Activated T-helper 1 cell treated with anti-CD3 and anti-CD28 coated beads, Interleukin-12 subunit alpha, Interleukin-12 subunit beta, Interleukin-2, Interleukin-4 antibody, amounts not matched to agents 30 ng/mL and 10 ng/mL and 1 ng/mL, durations not matched to agents 14 hours and 24 hours and 36 hours (primary cell): ENCODE data around the gene KRTAP20-2. TPM values are rescaled to one million over a fixed set of nuclear protein-coding genes. Genes with fewer than 3 reads are reported as not detected.

Experiments used
- DNase-seq: peaks from one replicate; pipeline ENCODE4 v3.0.0; 2021; ENCODE audit warnings: low spot score
- H3K27ac Mint-ChIP-seq: one replicate; pipeline ENCODE4 v1.8.0; 2021; ENCODE audit warnings: mild to moderate bottlenecking, mixed read lengths
- H3K27me3 Mint-ChIP-seq: one replicate; pipeline ENCODE4 v1.8.0; 2022; ENCODE audit warnings: mild to moderate bottlenecking, moderate library complexity, mixed read lengths; ENCODE audit not compliant: insufficient read depth
- H3K36me3 Mint-ChIP-seq: one replicate; pipeline ENCODE4 v1.8.0; 2021; ENCODE audit warnings: low read depth, mixed read lengths
- H3K4me1 Mint-ChIP-seq: one replicate; pipeline ENCODE4 v1.8.0; 2021; ENCODE audit warnings: low read depth, mixed read lengths
- H3K4me3 Mint-ChIP-seq: one replicate; pipeline ENCODE4 v1.8.0; 2021; ENCODE audit warnings: mild to moderate bottlenecking, moderate library complexity, mixed read lengths
- H3K9me3 Mint-ChIP-seq: one replicate; pipeline ENCODE4 v1.8.0; 2021; ENCODE audit warnings: mixed read lengths
- intact Hi-C: fragments of 100-400 bp; cut with micrococcal nuclease; formaldehyde crosslinking; loops from one replicate; pipeline ENCODE4 v1.15.1; 2024
- total RNA-seq: library from RNA; stranded (reverse); gene quantifications from 2 replicates; pipeline ENCODE4 v1.2.3, GENCODE V29; 2022

KRTAP20-2 gene
- total RNA-seq, 1 donor from 2014 or later = not detected

DNA sequence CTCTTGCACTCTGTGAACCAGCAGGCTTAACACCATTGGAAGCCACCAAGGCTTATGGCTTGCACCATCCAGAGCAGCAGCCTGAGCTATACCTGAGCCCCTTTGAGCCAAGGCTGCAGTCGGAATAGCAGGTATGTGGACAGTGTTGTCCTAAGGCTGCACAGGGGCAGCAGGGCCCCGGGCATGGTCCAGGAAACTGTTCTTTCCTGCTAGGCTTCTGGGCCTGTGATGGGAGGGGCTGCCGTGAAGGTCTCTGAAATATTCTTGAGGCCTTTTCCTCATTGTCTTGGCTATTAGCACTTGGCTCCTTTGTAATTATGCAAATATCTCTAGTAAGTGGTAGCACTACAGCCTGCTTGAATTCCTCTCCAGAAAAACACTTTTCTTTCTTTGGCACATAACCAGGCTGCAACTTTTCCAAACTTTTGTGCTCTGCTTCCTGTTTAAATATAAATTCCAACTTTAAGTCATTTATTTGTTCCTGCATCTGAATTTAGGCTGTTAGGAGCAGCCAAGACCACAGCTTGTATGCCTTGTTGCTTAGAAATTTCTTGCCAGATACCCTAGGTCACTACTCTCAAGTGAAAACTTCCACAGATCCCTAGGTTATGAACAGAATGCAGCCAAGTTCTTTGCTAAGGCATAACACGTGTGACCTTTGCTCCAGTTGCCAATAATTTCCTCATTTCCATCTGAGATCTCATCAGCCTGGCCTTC is 9.4 kb upstream of the KRTAP20-2 start:
- H3K36me3 Mint-ChIP-seq = no peaks in the 10 kb centered on the region
- no peak for DNase-seq
- H3K4me3 Mint-ChIP-seq = no peak overlapping the region
- H3K9me3 Mint-ChIP-seq = peaks cover 5% of the 10 kb centered on the region
- H3K27ac Mint-ChIP-seq = no peak overlapping the region
- intact Hi-C loops = no loop called here
- no peaks in the 10 kb centered on the region for H3K27me3 Mint-ChIP-seq
- no peaks in the 10 kb centered on the region for H3K4me1 Mint-ChIP-seq

DNA sequence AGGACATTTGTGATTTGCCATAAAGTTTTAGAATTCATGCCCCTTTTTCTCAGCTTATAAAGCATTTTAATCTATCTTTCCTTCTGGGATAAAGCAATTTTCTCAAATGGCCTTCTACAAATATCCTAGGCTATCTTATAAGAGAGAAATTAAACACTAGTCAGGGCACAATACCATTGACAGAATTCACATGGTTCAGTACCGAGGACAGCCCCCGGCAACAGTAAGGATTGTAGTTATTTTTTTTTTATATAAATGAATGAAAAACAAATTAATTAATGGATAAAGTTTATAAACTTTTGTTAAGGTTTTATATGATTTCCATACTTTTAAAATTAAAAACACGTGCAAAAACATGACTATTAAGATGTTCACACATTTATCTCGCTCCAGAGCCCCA is 6.9 kb upstream of the KRTAP20-2 start:
- Mint-ChIP-seq H3K4me3 (no peak overlapping the region), H3K4me1 (no peaks in the 10 kb centered on the region)

DNA sequence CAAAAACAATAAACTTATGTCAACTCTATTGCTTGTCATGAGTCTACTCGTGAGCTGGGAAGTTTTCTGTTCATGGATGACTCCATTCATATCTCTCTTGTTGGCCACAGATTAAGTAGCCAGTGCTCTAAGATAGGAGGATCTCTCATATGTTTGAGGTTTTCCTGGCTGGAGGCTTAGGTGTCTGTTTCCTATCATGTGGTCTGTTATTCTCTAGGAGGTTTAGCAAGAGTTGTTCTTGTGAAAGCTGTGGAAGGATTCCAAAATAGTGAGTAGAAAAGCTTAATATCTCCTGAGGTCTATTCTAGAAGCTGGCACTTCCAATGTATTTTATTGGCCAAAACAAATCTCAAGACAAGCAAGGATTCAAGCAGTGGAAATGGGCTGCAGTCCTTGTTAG is 5.8 kb upstream of the KRTAP20-2 start:
- intact Hi-C loops = no loop called here
- H3K4me3 Mint-ChIP-seq = no peak overlapping the region
- no peaks in the 10 kb centered on the region for H3K27me3 Mint-ChIP-seq
- H3K27ac Mint-ChIP-seq = no peak overlapping the region
- no peaks in the 10 kb centered on the region for H3K36me3 Mint-ChIP-seq
- no peaks in the 10 kb centered on the region for H3K4me1 Mint-ChIP-seq
- peaks cover 5% of the 10 kb centered on the region for H3K9me3 Mint-ChIP-seq
- DNase-seq = no peak

More for the DNA sequence above, 6.9 kb upstream of the KRTAP20-2 start:
- no peaks in the 10 kb centered on the region for H3K27me3 Mint-ChIP-seq
- H3K9me3 Mint-ChIP-seq = peaks cover 5% of the 10 kb centered on the region
- intact Hi-C loops = no loop called here
- H3K36me3 Mint-ChIP-seq = no peaks in the 10 kb centered on the region
- H3K27ac Mint-ChIP-seq = no peak overlapping the region
- no peak for DNase-seq

DNA sequence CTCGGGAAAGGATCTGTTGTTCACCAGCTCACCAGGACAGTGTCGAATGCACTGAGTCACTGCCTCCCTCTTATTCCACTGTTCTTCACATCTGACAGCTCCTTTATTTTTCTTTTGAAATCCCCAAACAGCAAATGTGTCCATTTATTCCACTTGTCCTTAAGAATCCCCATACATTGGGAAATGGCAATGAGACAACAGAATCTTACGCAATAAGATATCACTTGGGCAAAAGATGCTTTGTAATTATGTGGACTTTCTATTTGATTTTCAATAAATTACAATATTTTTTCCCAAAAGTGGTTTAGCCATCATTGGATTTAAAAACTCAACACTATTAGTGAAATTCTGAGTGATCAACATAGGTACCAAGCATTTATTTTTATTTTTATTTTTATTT is 3.7 kb downstream of the KRTAP20-2 start:
- H3K4me1 Mint-ChIP-seq = no peaks in the 10 kb centered on the region

DNA sequence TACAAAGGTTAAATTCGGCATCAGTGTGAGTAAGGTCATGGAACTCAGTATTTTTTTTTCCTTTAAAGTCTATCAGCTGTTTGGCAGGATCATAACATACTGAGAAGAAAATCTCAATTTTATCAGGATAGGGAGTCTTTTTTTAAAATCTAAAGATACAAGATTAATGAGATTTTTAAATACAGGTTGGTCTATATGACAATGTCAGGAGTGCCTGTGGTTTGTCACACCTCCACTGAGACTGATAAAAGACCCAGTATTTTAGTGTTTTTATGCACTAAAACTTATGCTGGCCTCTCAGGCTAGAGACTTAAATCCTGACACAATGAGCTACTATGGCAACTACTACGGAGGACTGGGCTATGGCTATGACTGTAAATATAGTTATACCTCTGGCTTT is 7.6 kb downstream of the KRTAP20-2 start, which contains the start of gene KRTAP20-3:
KRTAP20-3 (plus strand) TSS at position 301 of the 400 bp plus-strand sequence.
- DNase-seq = no peak
- H3K27me3 Mint-ChIP-seq = no peaks in the 10 kb centered on the region
- H3K36me3 Mint-ChIP-seq = no peaks in the 10 kb centered on the region
- no peak within 1 kb of the TSS for H3K4me3 Mint-ChIP-seq
- no peak within 1 kb of the TSS for H3K27ac Mint-ChIP-seq
- H3K4me1 Mint-ChIP-seq = no peaks in the 10 kb centered on the region
- no peaks in the 10 kb centered on the region for H3K9me3 Mint-ChIP-seq
- intact Hi-C loops = no loop called here

More for the DNA sequence above, 3.7 kb downstream of the KRTAP20-2 start:
- intact Hi-C loops = no loop called here
- Mint-ChIP-seq H3K27ac (no peak overlapping the region), H3K27me3 (no peaks in the 10 kb centered on the region), H3K9me3 (no peaks in the 10 kb centered on the region), H3K36me3 (no peaks in the 10 kb centered on the region), H3K4me3 (no peak overlapping the region)
- DNase-seq = no peak

DNA sequence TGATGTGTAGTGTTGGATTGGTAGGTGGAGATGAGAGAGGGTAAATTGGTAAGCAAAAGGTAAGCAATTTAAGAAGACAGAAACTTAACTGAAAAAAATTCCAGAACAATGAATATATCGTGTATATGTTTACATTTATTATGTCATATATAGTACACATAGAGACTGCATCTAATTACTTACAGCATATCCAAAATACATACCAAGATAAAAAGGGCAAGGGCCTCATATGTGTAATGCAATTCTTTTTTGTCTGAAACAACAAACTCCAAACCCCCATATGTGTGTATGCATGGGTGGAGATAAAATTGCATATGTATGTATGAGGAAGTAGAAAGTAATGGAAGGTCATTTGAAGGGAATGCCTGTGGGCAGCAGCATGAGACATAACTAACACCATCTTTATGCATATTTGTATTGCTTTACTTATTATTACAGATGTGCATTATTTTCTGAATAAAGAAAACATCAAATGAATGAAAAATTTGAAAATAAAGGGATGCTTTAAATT is 12.0 kb downstream of the KRTAP20-2 start:
- no peaks in the 10 kb centered on the region for H3K9me3 Mint-ChIP-seq
- no peaks in the 10 kb centered on the region for H3K4me1 Mint-ChIP-seq
- H3K4me3 Mint-ChIP-seq = no peak overlapping the region
- peaks cover 2% of the 10 kb centered on the region for H3K27me3 Mint-ChIP-seq
- no peaks in the 10 kb centered on the region for H3K36me3 Mint-ChIP-seq
- intact Hi-C loops = no loop called here
- H3K27ac Mint-ChIP-seq = no peak overlapping the region
- DNase-seq = no peak

DNA sequence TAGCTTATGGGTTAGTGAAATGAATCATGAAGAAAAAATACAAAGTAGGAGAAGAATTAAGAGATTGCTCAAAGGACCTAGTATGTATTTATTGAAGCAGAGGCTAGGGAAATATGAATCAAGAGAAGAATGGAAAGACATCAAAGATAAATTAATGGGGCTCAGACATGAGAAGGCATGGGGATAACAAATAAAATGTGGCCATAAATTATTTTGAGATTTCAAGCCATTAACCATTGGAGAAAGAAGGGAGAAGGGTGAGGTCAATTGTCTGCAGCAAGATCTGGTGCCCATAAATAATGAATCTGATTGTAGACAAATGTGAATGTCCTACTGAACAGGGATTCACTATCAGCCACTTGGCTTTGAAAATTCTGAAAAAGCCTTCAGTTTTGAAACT is 17.9 kb downstream of the KRTAP20-2 start:
- Mint-ChIP-seq H3K27ac (no peak overlapping the region), H3K4me1 (no peaks in the 10 kb centered on the region), H3K4me3 (no peak overlapping the region), H3K36me3 (no peaks in the 10 kb centered on the region), H3K27me3 (peaks cover 2% of the 10 kb centered on the region), H3K9me3 (peaks cover 5% of the 10 kb centered on the region)
- intact Hi-C loops = no loop called here
- DNase-seq = no peak

DNA sequence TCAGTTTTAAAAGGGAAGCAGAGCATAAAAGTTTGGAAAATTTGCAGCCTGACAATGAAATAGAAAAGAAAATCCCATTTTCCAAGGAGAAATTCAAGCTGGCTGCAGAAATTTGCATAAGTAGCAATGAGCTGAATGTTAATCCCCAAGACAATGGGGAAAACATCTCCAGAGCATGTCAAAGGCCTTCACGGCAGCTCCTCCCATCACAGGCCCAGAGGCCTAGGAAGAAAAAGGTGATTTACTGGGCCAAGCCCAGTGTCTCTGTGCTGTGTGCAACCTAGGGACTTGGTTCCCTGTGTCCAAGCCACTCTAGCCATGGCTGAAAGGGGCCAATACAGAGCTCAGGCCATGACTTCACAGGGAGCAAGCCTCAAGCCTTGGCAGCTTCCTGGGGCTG is 33.8 kb downstream of the KRTAP20-2 start:
- Mint-ChIP-seq H3K4me3 (no peak overlapping the region), H3K27me3 (no peaks in the 10 kb centered on the region), H3K4me1 (no peaks in the 10 kb centered on the region), H3K27ac (no peak overlapping the region), H3K36me3 (no peaks in the 10 kb centered on the region), H3K9me3 (peaks cover 16% of the 10 kb centered on the region)
- no peak for DNase-seq
- intact Hi-C loops = no loop called here

DNA sequence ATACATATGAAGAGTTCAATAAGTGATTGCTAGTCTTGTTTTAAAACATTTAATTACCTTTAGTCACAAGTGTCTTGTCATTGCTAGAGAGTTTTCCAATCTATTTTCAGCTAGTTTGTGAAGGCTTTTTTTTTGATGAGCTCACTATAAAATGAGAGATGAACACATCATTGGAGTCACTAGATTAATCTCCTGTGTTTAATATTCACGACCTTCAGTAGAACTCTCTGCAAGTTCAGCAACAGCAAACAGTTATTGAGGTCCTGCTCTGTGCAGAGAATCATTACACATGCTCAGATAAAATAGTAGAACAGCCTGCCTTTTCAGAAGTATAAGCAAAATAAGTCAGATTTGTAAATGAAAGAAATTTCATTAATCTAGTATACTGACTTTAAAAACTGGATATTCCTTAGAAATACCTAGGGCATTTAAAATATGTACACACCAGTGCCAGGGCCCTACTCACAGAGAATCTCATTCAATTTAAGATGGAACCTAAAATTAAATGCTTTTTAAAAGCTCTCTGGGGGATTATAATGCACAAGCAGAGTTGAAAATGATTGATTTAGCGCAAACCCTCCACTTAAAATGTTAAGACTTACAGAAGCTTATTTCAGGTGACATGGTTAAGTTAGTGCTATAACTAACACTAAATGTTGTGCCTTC is 38.1 kb downstream of the KRTAP20-2 start:
- Mint-ChIP-seq H3K4me3 (no peak overlapping the region), H3K9me3 (peaks cover 11% of the 10 kb centered on the region), H3K36me3 (no peaks in the 10 kb centered on the region), H3K27me3 (no peaks in the 10 kb centered on the region), H3K27ac (no peak overlapping the region), H3K4me1 (no peaks in the 10 kb centered on the region)
- DNase-seq = no peak
- intact Hi-C loops = no loop called here

DNA sequence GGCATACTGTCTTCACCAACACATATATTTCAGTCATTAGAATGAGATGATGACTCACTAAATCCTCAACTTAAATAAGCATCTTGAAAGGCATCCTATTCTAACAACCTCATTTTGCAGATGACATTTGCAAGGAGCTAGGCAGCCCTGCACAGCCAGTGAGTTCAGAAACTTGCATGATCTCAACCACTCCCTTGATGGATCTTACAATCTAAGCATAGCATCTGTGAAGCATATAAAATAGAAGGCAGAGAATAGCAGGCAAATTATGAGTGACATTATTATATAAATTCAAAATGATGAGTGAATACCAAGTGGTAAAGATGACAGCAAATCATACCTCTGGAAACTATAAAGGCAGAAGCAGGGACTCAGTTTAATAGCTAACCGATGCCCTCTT is 39.3 kb downstream of the KRTAP20-2 start:
- Mint-ChIP-seq H3K27ac (no peak overlapping the region), H3K4me1 (no peaks in the 10 kb centered on the region), H3K4me3 (no peak overlapping the region), H3K36me3 (no peaks in the 10 kb centered on the region), H3K27me3 (no peaks in the 10 kb centered on the region), H3K9me3 (peaks cover 11% of the 10 kb centered on the region)
- intact Hi-C loops = no loop called here
- no peak for DNase-seq

DNA sequence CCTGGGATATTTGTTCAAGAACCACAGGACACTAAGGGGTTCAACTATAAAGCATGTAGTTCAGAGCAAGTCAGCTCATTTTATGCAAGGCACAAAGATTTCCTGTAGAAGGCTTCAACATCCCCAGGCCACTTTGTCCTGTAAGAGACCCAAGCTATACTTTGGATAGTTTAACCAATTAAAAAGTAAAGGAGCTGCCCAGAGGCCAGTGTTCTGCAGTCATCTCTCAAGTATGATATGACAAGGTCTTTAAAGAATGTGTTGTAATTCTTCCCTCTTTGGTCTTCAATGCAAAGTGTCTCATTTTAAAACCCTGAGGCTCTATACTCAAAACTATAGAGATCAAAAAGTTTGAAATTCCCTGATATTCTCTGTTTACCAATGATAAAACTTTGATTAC is 41.7 kb downstream of the KRTAP20-2 start:
- H3K27me3 Mint-ChIP-seq = no peaks in the 10 kb centered on the region
- no peak overlapping the region for H3K27ac Mint-ChIP-seq
- H3K36me3 Mint-ChIP-seq = no peaks in the 10 kb centered on the region
- no peaks in the 10 kb centered on the region for H3K9me3 Mint-ChIP-seq
- intact Hi-C loops = no loop called here
- H3K4me3 Mint-ChIP-seq = no peak overlapping the region
- no peaks in the 10 kb centered on the region for H3K4me1 Mint-ChIP-seq
- DNase-seq = no peak

DNA sequence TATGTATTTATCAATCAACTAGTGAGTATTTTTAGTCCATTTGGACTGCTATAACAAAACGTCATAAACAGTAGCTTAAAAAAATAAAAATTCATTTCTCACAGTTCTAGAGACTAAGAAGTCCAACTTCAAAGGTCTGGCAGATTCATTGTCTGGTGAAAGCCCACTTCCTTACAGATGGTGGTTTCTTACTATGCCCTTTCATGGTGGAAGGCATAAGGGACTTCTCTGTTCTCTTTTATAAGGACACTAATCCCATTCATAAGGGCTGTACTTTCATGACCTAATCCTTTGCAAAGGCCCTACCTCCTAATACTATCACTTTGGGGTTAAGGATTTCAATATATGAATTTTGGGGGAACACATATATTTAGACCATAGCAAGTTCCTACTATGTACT is 45.6 kb downstream of the KRTAP20-2 start:
- intact Hi-C loops = no loop called here
- H3K4me3 Mint-ChIP-seq = no peak overlapping the region

DNA sequence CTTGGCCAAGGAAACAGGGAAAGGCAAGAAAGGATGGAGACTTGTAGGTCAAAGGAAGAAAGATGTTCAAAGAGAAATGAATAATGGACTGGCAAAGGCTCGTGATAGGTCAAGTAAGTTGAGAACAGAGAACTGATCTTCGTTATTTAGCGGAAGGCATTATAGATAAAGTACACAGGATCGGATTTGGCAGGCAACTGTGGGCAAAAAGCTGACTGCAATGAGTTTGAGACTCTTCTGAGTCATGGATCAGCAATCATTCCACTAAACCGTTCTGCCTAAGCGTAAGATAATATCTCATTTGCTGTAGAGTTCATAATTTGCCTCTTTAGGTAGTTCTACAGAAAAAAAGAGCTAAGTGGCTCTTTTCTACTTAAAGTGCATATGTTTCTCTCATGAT is 49.5 kb downstream of the KRTAP20-2 start:
- Mint-ChIP-seq H3K36me3 (no peaks in the 10 kb centered on the region), H3K4me3 (no peak overlapping the region), H3K27ac (no peak overlapping the region), H3K27me3 (peaks cover 2% of the 10 kb centered on the region), H3K9me3 (no peaks in the 10 kb centered on the region), H3K4me1 (no peaks in the 10 kb centered on the region)
- intact Hi-C loops = no loop called here
- no peak for DNase-seq

More for the DNA sequence above, 45.6 kb downstream of the KRTAP20-2 start:
- no peaks in the 10 kb centered on the region for H3K9me3 Mint-ChIP-seq
- no peak overlapping the region for H3K27ac Mint-ChIP-seq
- H3K4me1 Mint-ChIP-seq = no peaks in the 10 kb centered on the region
- no peaks in the 10 kb centered on the region for H3K36me3 Mint-ChIP-seq
- H3K27me3 Mint-ChIP-seq = no peaks in the 10 kb centered on the region
- DNase-seq = no peak
